Activated T-cell treated with anti-CD3 and anti-CD28 coated beads for 4 hours (primary cell): ENCODE results near the gene PPAT.
A peak's percentile ranks its signal among the peaks of the same experiment; 100 is the strongest.

ENCODE experiments used
- DNase-seq: peaks from one replicate; pipeline ENCODE4 v3.0.0-alpha.2; 2020

PPAT gene

DNA sequence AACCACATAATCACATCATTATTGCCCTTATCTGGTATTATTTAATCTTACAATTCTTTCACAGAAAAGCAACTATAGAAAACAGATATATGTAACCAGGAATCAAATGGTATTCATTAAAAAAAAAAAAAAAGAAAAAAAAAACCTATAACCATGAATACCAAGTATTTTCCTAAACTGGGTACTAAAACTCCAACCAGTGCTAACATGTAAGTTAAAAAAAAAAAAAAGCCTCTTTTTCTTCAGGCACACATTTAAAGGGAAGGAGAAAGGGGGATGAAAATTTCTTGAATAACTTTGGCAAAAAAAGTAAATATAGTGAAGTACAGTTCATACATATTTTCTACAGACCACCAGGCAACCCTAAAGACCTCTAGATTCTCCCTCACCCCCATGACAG, 2.1 kb downstream of the PPAT start:
- DNase-seq, result no peak

DNA sequence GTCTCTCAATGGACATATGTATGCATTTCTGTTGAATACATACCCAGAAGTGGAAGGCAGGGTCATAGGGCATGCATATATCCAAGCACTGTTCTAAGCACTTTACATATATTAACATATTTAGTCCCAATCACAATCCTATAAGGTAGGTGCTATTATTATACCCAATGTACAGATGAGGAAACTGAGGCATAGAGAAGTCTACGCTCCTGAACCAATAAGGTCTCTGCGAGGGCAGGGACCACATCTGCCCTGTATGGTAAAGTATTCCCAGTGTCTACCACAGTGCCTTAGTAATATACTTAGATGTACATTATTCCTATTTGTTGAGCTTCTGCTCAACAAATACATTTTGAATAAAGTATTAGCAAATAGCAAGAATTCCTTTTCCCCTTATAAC, 5.2 kb downstream of the PPAT start:
- DNase-seq, result no peak

DNA sequence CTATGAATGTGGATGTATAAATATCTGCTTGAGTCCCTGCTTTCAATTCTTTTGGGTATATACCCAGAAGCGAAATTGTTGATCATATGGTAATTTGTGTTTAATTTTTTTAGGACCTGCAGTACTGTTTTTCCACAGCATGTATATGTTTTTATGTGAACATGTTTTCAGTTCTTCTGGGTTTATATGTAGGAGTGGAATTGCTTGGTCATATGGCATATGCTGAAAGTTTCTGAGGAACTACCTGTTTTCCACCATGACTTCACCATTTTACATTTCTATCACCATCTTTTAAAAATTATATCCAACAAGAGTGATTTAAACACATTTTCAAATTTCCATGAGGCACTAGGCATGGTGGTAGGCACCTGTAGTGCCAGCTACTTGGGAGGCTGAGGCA, 8.2 kb downstream of the PPAT start:
- no peak for DNase-seq

DNA sequence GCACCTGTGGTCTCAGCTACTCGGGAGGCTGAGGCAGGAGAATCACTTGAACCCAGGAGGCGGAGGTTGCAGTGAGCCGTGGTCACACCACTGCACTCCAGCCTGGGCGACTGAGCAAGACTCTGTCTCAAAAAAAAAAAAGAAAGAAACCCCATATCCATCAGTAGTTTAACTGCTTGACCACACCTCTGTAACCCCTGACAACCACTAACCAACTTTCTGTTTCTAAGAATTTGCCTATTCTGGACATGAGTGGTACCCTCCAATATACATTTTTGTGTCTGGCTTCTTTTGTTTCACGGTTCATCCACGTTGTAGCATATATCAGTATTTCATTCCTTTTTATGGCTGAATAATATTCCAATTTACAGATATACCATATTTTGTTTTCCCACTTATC, 9.1 kb downstream of the PPAT start:
- DNase-seq, result no peak

DNA sequence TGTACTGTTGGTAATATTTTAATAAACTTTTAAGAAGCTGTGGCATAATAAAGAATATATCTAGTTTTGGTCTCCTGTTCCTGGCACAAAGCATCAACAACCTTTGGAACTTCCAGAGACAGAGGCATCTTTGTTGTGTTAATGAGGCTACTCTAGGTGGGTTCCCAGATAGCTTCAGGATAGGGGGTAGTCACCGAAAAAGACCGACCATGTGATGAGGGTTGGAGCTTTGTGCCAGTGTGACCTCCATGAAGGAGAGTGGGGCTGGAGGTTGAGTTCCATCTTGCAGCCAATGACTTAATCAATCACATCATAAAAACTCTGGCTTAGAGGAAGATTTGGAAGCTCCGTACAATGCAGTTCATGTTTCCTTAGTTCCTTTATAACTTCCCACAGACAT, 9.9 kb downstream of the PPAT start:
- no peak for DNase-seq

DNA sequence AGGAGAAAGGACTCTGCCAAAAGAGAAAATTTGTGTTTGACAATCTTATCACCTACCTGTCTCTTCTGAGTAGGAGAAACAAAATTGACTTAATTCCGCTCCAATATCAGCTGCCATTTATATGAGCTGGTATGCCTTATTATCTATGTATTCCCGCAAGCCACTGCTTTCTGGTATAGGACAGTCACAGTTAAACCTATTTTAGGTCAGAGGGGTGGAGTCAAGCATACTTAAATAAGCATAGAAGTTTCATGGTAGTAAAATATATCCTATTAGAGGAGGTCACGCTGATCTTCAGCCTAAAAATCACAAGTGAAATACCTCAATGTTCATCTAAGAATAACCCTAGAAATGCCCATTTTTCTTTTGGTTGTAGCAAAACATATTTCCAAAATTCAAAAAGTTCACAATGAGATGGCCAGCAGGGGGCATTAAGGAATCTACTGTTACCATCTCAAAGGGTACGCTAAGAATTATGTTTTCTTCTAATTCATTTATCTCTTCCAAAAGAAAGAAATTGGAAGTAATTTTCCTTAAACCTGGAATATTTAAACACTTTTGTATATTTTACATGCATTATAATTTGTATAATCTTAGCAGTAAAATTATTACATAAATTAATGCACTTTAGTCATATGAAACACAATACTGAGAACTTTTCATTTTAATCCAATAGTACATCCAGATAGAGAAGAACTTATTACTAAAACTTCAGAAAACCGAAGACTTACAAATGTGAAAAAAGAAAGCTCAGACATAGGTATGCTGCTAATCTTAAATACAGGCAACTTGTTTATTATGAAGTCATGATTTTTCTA, 10.5 kb downstream of the PPAT start:
- peak; percentile 13 for DNase-seq

DNA sequence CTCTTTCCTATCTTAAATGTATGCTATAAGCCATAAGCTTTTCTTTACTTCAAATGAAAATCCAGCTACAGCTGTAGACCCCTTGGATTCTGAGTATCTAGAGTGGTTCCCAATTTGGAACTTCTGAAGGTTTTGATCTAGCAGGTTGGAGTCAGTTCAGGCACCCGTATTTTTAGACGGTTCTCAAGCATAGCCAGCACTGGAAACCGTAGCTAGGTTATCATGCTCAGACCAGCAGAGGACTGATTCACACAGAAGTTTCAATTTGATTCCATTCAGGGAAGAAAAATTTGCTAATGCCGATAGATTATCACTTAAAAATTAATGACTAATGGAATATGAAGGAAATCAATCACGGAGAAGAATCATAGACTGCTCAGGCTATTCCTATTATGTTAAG, 11.2 kb downstream of the PPAT start:
- DNase-seq, result no peak

DNA sequence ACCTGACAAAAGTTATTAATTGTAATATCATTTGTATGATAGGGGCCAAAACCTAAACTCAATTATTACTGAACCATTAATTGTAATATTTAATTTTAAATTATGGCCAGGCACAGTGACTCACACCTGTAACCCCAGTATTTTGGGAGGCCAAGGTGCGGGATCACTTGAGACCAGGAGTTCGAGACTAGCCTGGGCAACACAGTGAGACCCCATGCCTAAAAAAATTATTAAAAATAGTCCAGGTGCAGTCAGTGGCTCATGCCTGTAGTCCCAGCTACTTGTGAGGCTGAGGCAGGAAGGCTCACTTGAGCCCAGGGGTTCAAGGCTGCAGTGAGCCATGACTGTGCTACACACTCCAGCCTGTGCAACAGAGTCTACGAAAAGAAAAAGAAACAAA, 18.0 kb downstream of the PPAT start:
- DNase-seq, result no peak

DNA sequence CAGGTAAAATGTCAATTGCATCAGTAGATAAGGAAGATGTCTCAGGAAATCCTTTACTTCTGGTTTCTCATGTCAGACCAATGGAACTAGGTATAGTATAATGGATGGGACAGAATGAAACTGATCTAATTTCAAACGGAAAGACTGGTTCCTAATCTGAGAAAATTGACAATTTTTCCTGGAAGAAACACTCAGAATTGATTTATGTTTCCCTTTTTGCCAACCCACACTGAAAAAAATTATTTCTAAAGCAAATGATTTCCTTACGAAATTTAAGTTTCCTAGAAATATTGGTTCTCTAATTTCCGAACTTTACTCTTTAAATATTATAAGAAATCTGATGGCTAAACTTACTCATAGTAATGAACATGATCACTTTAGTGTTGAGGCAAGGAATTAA, 19.1 kb downstream of the PPAT start:
- DNase-seq, result no peak

DNA sequence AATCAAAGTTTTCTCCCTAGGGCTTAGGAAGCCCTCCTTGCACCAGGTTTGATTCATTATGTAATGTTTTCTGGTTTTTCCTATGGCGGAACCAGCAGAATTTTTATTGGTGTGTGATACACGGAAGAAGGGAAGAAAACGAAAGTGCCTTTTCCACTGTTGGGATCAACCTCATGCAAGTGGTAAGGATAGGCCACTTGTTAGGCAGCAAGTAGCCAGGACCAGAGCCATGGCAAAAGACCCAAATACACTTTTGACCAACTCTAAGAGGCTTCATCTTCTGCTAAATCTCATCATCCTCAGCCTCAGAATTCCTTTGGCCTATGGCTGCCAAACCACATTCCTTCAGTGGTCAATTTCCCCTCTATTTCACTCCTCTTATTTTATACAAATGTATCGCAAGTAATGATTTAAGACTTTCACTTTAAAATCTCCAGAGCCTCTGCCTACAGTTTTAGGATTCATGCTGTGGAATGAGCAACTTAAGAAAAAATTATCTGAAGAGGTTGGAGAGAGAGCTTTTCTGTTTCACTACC, 21.2 kb downstream of the PPAT start:
- DNase-seq, result no peak

DNA sequence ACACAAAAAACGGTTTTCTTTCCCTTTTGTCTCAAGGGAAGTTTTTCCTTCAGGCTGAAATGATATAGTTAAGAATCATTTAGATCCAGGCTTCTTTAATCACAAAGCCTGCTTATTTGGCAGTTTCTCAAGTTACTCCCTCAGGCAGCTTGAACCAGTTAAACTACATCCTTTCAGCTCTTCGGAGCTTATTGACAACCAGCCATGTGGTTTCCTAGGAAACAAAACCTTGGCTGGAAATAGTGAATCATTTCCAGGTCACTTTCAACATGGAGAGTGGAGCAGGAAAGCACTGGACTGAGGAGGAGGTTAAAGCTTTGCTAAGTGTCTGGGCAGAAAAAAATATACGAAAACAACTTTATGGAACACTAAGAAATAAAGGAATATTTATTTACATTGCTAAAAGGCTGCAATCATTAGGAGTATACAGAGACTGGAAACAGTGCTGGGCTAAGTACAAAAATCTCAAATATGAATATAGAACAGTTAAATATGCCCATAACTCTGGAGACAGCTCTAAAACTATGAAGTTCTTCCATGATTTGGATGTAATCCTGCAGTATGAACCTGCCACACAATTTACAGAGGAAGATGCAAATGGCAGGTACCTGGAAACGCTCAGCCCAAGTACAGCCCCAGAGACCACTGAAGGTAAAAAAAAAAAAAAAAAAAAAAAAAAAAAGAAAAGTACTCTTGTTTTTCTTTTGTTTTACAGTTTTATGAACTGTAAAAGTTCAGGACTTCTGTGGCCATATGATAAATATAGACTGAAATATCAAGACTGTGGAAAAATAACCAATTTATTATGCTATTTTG, 25.0 kb downstream of the PPAT start:
- no peak for DNase-seq

DNA sequence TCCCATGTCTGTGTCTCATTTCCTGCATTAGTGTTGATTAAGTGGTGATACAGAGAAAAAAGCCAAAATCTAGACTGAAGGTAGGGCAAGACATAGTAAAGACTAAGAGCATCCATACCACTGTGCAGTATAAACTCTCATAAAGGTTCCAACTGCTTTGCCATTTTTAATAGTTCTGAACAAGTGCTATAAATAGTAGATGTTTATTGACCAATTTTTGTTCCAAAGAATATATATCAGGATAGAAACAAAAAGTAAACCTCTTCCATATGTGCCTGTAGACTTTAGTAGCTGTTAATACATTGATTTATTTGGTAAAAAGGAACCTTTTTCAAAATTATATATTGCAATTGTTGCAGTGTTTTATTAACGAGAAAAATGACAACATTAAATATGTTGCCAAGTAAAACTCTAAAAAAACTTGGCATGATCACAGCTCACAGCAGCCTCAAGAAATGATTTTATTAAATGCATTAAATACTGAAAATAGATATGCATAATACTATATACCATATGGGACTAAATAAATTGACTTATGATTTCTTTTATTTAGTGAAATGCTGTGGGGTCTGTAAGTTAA, 25.8 kb downstream of the PPAT start:
- no peak for DNase-seq

DNA sequence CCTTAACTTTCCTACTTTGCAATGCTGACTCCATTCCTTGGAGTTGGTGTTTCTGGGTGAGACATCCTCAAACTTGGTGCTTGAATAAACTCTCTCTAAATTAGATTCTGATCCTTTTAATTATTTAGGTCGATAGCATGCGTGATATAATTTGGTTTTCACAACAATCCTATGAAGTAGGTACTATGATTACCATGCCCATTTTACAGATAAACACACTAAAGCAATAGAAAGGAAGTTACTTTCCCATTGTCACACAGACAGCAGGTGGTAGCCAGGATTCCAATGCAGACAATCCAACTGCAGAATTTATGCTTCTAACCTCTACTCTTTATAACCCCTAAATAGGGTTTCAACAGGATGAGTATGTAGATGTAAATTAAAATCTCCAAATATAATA, 26.4 kb downstream of the PPAT start:
- DNase-seq, result no peak

DNA sequence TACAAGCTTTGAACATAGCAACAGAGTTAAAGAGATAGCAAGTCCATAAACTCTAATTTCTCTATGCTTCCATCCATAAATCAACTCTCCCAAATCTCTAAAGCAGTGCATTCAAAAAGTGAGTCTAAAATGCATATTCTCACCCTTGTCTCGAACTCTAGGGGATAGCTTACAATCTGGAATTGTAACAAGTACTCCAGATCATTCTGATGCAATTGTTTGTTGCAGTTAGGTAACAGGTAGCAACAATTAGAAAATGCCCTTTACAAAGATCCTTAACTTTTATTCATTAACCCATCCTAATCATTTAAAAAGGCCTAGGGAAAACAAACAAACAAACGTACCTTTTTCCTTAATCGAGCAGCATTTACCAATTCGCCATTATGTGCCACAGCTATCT, 29.3 kb downstream of the PPAT start:
- no peak for DNase-seq

DNA sequence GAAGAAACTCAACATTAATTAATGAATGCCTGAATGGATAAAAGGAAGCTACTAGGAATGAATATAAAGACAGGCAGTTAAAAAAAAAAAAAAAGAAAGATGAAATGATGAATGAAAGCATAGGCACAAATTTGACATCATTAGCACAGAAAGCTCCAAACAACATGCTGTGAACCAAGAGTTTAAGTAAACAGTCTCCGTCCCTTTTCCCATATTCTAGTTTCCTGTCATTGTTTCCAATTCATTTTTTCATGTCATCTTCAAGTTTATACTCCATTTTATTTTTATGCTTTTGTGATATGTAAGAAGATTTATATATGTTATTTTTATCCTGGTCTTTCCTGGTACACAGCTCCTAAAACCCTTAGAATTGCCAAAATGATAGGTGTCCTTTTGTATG, 30.4 kb downstream of the PPAT start:
- DNase-seq, result no peak

DNA sequence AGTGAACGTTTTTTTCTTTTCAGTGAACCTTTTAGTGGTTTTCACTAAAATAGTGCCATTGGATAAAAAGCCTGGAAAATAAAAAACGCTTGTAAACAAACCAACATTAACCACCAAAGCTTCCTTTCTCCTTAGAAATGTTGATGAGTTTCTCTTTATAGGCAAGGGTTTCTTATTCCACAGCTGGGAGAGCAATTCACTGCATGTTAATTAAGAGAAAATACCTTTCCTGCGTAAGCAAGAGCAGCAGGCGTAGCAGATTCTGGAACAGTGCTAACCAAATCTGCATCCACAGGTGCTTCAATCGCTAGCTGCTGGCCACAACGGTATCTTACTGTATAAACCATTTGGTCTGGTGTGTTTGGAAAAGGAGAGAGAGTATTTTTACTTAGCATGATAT, 34.9 kb downstream of the PPAT start:
- no peak for DNase-seq

DNA sequence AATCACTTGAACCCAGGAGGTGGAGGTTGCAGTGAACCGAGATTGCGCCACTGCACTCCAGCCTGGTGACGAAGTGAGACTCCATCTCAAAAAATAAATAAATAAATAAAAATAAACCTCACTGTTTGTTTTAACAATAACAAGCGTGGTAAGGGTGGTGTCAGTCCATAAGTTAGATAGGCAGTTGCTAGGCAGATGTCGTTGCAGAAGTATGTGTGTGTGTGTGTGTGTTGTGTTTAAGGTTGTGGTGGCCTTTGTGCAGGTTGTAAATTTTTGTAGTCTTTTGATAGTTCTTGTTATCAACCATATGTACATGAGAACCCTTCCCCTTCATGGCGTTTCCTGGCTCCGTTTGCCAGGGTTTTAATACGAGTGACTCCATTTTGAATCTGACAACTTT, 44.1 kb downstream of the PPAT start:
- DNase-seq, result no peak

DNA sequence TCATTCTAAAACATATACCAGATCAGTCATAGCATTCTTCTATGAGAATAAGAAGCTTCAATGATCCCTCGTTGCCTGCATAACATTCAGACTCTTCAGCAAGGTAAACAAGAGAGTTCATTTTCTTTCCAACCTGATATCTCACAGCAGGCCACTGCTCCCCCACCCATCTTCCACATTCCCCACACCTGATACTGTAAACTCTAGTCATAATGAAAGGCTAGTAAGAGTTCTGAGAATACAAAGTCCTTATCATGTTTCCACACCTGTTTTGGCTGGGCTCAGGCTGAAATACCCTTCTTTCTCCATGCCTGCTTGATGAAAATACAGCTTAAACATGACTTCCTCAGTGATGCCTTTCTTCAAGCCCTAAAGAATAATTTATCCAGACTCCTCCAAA, 45.9 kb downstream of the PPAT start:
- no peak for DNase-seq

DNA sequence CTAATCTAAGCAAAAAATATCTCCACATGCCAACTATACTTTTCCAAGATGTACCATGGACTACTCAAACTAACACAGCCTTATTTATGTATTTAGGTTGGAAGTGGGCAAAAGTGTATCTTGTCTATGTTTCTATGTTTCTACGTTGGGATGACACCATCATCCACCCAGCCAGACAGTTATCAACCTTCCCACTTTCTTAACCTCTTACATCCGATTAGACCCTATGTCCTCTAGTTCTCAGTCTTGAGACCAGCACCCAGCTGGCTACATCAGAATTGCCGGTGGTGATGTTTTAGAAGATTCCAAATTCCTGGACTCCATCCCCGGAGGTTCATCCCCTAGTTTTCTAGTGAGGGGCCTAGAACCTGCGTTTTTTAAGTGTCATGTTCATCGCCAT, 47.1 kb downstream of the PPAT start:
- no peak for DNase-seq

DNA sequence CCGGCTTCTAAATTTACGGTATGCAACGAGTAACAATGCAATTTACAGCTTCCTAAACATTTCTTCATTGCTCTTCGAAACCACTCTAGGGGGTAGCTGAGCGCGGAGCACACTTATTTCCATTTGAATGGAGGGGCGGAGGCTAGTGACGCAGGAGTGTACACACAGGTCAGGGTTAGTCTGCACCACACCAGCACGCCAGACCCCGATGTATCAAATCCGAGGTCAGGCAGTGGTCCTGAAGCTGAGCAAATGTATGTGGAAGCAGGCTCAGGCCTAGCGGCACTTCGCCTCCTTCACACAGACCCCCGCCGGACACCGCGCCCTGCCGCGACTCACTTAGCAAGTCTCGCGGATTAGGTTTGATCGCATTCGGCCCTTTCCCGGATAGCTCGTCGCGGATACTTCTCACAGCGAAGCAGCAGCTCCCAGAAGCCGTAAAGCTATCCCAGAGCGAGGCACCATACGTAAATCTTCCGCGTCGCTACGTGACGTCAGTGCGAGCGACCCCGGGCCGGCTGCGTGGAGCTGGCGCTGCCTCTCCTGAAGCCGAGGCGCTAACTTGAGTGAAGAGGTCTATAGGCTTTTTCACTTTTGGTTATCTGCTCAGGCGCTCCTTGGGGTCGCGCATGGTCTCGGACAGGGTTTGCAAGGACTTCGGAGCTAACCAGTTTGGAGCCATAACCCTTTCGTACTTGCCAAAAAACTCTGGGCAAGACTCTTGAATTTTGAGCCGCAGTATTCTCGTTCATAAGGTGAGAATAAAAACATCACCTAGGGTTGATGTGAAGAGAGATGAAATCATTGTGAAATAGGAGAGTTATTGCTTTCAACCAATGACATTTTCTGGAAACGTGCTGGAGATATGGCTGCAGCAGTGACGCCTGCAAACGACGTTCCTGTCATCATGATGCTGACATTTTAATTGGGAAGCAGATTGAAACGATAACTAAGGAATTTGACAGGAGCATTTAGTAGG, 48.1 kb downstream of the PPAT start, which contains the start of gene AASDH:
TSS of gene AASDH (minus strand) at position 469 of the 979 bp plus-strand sequence. CDS start 3,192 bp downstream, outside the sequence.
- peak; percentile 97 for DNase-seq

DNA sequence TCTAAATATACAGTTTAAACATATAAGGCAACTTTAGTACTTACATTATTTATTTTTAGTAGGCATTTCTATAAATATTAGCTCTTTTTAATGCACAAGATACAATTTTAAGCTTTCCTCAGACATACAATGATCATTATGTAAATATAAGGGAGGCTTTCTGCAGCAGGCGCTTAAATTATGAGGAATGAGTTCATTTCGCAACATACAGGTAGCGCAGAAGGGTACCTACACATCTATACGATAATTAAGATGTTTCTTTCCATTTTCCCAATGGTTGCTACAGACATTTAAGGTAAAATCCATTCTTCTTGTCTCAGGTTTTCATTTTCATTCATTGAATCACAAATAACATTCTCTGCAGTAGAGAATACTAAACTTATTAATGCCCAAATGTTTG, 49.3 kb downstream of the PPAT start:
- DNase-seq, result no peak

DNA sequence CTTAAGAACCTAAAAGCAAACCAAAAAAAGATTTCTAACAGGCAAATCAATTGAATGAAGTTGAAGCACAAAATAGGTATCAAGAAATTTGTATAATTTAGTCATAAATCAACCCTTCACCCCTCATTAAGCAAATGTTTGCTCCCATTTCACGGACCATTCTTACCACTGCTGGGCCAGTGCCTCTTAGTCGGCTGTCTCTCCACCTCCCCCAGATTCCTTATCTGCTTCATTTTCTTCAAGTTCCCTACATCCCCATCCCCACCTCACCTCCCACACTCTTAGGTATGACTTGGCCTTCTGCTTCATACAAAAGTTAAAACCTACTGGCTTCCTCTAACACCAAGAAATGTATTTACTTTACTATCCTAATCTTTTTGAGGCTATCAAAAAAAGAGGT, 60.0 kb downstream of the PPAT start:
- no peak for DNase-seq
